H1 (cell line): ENCODE data around the gene SERINC5. TPM values are rescaled to one million over a fixed set of nuclear protein-coding genes. Genes with fewer than 3 reads are reported as not detected.

Experiments used
- CTCF ChIA-PET: fragments of 300-600 bp; sonication (Branson Sonifier 250); formaldehyde crosslinking; loops from one replicate; lab custom pipeline; 2021; ENCODE audit not compliant: partially characterized antibody; lab: Charles Lee
- POLR2A ChIA-PET: fragments of 300-600 bp; sonication (Branson Sonifier 250); formaldehyde crosslinking; loops from one replicate; lab custom pipeline; 2021; ENCODE audit warnings: inconsistent platforms; ENCODE audit not compliant: partially characterized antibody; lab: Charles Lee
- DNase-seq, 2 experiments: peaks; one replicate each; pipeline versions ENCODE4 v3.0.0 to v3.0.0-alpha.2; 2010 to 2022; ENCODE audit warnings: low spot score in 2 of 2, low read depth in 1 of 2, mixed read lengths in 1 of 2
- FAIRE-seq: peaks from 2 replicates; lab custom pipeline; 2011; peaks lifted over from hg19 to GRCh38; lab: Jason Lieb, UNC
- H2AFZ ChIP-seq: 2 replicates; pipeline ENCODE4 v1.8.1; 2012; ENCODE audit warnings: low read length, inconsistent platforms
- H2AK5ac ChIP-seq: 2 replicates; pipeline ENCODE4 v1.6.1; 2013; ENCODE audit warnings: low read depth, low read length
- H2BK120ac ChIP-seq: replicated peaks from 2 replicates; pipeline ENCODE3; 2013; ENCODE audit warnings: low read depth, low read length, inconsistent platforms
- H2BK12ac ChIP-seq: 2 replicates; pipeline ENCODE4 v1.6.1; 2013; ENCODE audit warnings: low read depth, low read length
- H2BK15ac ChIP-seq: 2 replicates; pipeline ENCODE4 v1.6.1; 2013; ENCODE audit warnings: low read length
- H2BK20ac ChIP-seq: 2 replicates; pipeline ENCODE4 v1.6.1; 2013; ENCODE audit warnings: low read length
- H2BK5ac ChIP-seq: 2 replicates; pipeline ENCODE4 v1.6.1; 2013; ENCODE audit warnings: low read depth, low read length
- H3K14ac ChIP-seq: 2 replicates; pipeline ENCODE4 v1.6.1; 2013; ENCODE audit warnings: inconsistent platforms; ENCODE audit not compliant: insufficient read length
- H3K18ac ChIP-seq: 2 replicates; pipeline ENCODE4 v1.6.1; 2013; ENCODE audit warnings: low read length; ENCODE audit errors: extremely low read depth
- H3K23ac ChIP-seq: 2 replicates; pipeline ENCODE4 v1.6.1; 2013; ENCODE audit warnings: inconsistent platforms; ENCODE audit not compliant: insufficient read length
- H3K23me2 ChIP-seq: 2 replicates; pipeline ENCODE4 v1.6.1; 2013; ENCODE audit warnings: low read depth, low read length
- H3K27ac ChIP-seq: 2 replicates; pipeline ENCODE4 v1.6.1; 2011; ENCODE audit warnings: low read depth, low read length, inconsistent platforms
- H3K27me3 ChIP-seq, 4 experiments: replicated peaks in 1 of 4; 1 replicate in 1 of 4; 2 replicates in 3 of 4; pipeline versions ENCODE4 v1.6.1 to v1.8.1; 2011 to 2013; ENCODE audit warnings: low read length in 3 of 4, mild to moderate bottlenecking in 3 of 4, inconsistent platforms in 2 of 4, mixed read lengths in 2 of 4, moderate library complexity in 1 of 4; ENCODE audit not compliant: control insufficient read depth in 3 of 4, insufficient read depth in 3 of 4; ENCODE audit errors: extremely low read depth in 1 of 4
- H3K36me3 ChIP-seq, 4 experiments: 2 replicates each; pipeline versions ENCODE4 v1.6.1 to v1.8.1; 2011 to 2013; ENCODE audit warnings: mild to moderate bottlenecking in 4 of 4, low read length in 3 of 4, moderate library complexity in 2 of 4, control low read depth in 1 of 4, inconsistent platforms in 1 of 4; ENCODE audit not compliant: insufficient read depth in 4 of 4, control insufficient read depth in 2 of 4
- H3K4ac ChIP-seq: replicated peaks from 2 replicates; pipeline ENCODE3; 2013; ENCODE audit warnings: low read length, low read depth, mixed read lengths, inconsistent platforms; ENCODE audit not compliant: insufficient read length
- H3K4me1 ChIP-seq, 4 experiments: replicated peaks in 1 of 4; 1 replicate in 1 of 4; 2 replicates in 3 of 4; pipeline versions ENCODE4 v1.6.1 to v1.8.1; 2011 to 2013; ENCODE audit warnings: low read length in 3 of 4, inconsistent platforms in 2 of 4, mixed read lengths in 1 of 4; ENCODE audit not compliant: insufficient read depth in 4 of 4, control insufficient read depth in 3 of 4
- H3K4me2 ChIP-seq, 2 experiments: 2 replicates each; pipeline versions ENCODE4 v1.6.1 to v1.8.1; 2011 to 2013; ENCODE audit warnings: low read depth in 2 of 2, low read length in 2 of 2, control low read depth in 1 of 2, inconsistent platforms in 1 of 2, mild to moderate bottlenecking in 1 of 2; ENCODE audit not compliant: insufficient read depth in 1 of 2
- H3K4me3 ChIP-seq, 4 experiments: fragments of 200-600, 300-600 bp in 1 of 4; sonication (generic), shearing (Covaris generic), sonication (Bioruptor Twin) in 1 of 4; 2 replicates each; pipeline versions ENCODE4 v1.5.1 to v1.8.1; 2011 to 2016; ENCODE audit warnings: low read length in 4 of 4, low read depth in 3 of 4, control low read depth in 2 of 4, inconsistent platforms in 2 of 4, mild to moderate bottlenecking in 2 of 4, mixed read lengths in 1 of 4, moderate library complexity in 1 of 4; ENCODE audit not compliant: insufficient read depth in 2 of 4; ENCODE audit errors: extremely low read depth in 1 of 4
- H3K56ac ChIP-seq: replicated peaks from 2 replicates; pipeline ENCODE3; 2013; ENCODE audit warnings: low read depth, mild to moderate bottlenecking, mixed read lengths, low read length, inconsistent platforms; ENCODE audit not compliant: insufficient read length
- H3K79me1 ChIP-seq: 2 replicates; pipeline ENCODE4 v1.6.1; 2013; ENCODE audit warnings: low read depth, low read length, control low read depth
- H3K79me2 ChIP-seq, 2 experiments: 2 replicates each; pipeline versions ENCODE4 v1.6.1 to v1.8.1; 2012 to 2013; ENCODE audit warnings: low read length in 2 of 2, mild to moderate bottlenecking in 2 of 2, inconsistent platforms in 1 of 2; ENCODE audit not compliant: insufficient read depth in 2 of 2, control insufficient read depth in 1 of 2
- H3K9ac ChIP-seq, 4 experiments: replicated peaks in 1 of 4; 1 replicate in 1 of 4; 2 replicates in 3 of 4; pipeline versions ENCODE4 v1.6.1 to v1.8.1; 2011 to 2013; ENCODE audit warnings: low read depth in 3 of 4, low read length in 3 of 4, control low read depth in 2 of 4, mild to moderate bottlenecking in 2 of 4, moderate library complexity in 2 of 4, inconsistent platforms in 1 of 4; ENCODE audit errors: extremely low read depth in 1 of 4
- H3K9me3 ChIP-seq, 2 experiments: 2 replicates each; pipeline versions ENCODE4 v1.6.1 to v1.8.1; 2012 to 2013; ENCODE audit warnings: mild to moderate bottlenecking in 2 of 2, moderate library complexity in 2 of 2, control low read depth in 1 of 2, inconsistent platforms in 1 of 2, low read depth in 1 of 2, low read length in 1 of 2, mixed read lengths in 1 of 2; ENCODE audit not compliant: insufficient read depth in 2 of 2
- H4K20me1 ChIP-seq, 2 experiments: replicated peaks in 1 of 2; 2 replicates each; pipeline versions ENCODE3 to v1.8.1; 2011 to 2013; ENCODE audit warnings: inconsistent platforms in 2 of 2, low read length in 2 of 2, mild to moderate bottlenecking in 1 of 2; ENCODE audit not compliant: insufficient read depth in 2 of 2, control insufficient read depth in 1 of 2
- H4K5ac ChIP-seq: 2 replicates; pipeline ENCODE4 v1.6.1; 2013; ENCODE audit warnings: low read length, low read depth, mixed read lengths, inconsistent platforms; ENCODE audit not compliant: insufficient read length
- H4K8ac ChIP-seq: 2 replicates; pipeline ENCODE4 v1.8.0; 2013; ENCODE audit warnings: mild to moderate bottlenecking, moderate library complexity, low read length, inconsistent platforms; ENCODE audit not compliant: insufficient read depth; ENCODE audit errors: extremely low read depth
- H4K91ac ChIP-seq: replicated peaks from 2 replicates; pipeline ENCODE3; 2013; ENCODE audit warnings: low read length, mixed read lengths, inconsistent platforms; ENCODE audit not compliant: insufficient read length
- BCL11A ChIP-seq, 2 experiments: IDR thresholded peaks; one replicate each; pipeline ENCODE4 v1.6.1; 2011; ENCODE audit warnings: low read depth in 2 of 2, low read length in 2 of 2, mild to moderate bottlenecking in 2 of 2
- JUN ChIP-seq: IDR thresholded peaks from 2 replicates; pipeline ENCODE4 v1.6.1; 2011; ENCODE audit warnings: low read depth, mild to moderate bottlenecking, improper control_type of control experiment, low read length
- KDM4A ChIP-seq: IDR thresholded peaks from one replicate; pipeline ENCODE4 v1.7.1; 2012; ENCODE audit warnings: low read depth, mild to moderate bottlenecking, moderate library complexity, low read length, inconsistent platforms; ENCODE audit not compliant: severe bottlenecking
- RNF2 ChIP-seq: fragments of 200-900, 300-1000 bp; sonication (generic); IDR thresholded peaks from 2 replicates; pipeline ENCODE4 v1.7.1; 2016; ENCODE audit warnings: borderline replicate concordance, low read depth, mild to moderate bottlenecking, antibody characterized with exemption, low read length; ENCODE audit not compliant: poor library complexity, severe bottlenecking; ENCODE audit errors: missing control alignments
- SP1 ChIP-seq: IDR thresholded peaks from 2 replicates; pipeline ENCODE4 v1.6.1; 2011; ENCODE audit warnings: low read depth, low read length
- TAF7 ChIP-seq: optimal IDR thresholded peaks from 2 replicates; pipeline ENCODE3; 2011; ENCODE audit warnings: low read depth, mild to moderate bottlenecking, inconsistent platforms, low read length, moderate library complexity, borderline replicate concordance
- WGBS, 2 experiments: shearing (Covaris generic) in 1 of 2; methylation state at CpG; one replicate each; pipeline versions ENCODE4 v1.1.6 to v1.1.7; 2013 to 2015; ENCODE audit warnings: low lambda C conversion rate in 2 of 2, mixed read lengths in 2 of 2, inconsistent platforms in 1 of 2, low coverage in 1 of 2, missing lambda C conversion rate in 1 of 2; ENCODE audit not compliant: insufficient replicate concordance in 2 of 2, insufficient coverage in 1 of 2, insufficient read length in 1 of 2; ENCODE audit errors: extremely low coverage in 1 of 2, missing lambda C conversion rate in 1 of 2; 5-methylcytosine and 5-hydroxymethylcytosine counted together
- polyA plus RNA-seq, 7 experiments: library from polyadenylated mRNA; depleted of rRNA in 3 of 7; stranded (reverse) in 5 of 7; unstranded in 2 of 7; fragments of >200 nt in 5 of 7; fragments of 200-250 nt in 2 of 7; gene quantifications; 1 replicate in 5 of 7; 2 replicates in 1 of 7; 4 replicates in 1 of 7; pipeline versions ENCODE4 v1.2.1 to v1.2.3, GENCODE V29; 2011 to 2013; ENCODE audit warnings: missing spikeins in 2 of 7, mixed read lengths in 2 of 7
- total RNA-seq: library from RNA; stranded (reverse); fragmentation: NEBNext Ultra II Directional; extraction: Animal tissue kit (Norgen Biotek cat#: 25700); gene quantifications from 2 replicates; pipeline ENCODE4 v1.2.1, GENCODE V29; 2021
- TF ChIP-seq, protein P1 (sequence below): IDR thresholded peaks from 2 replicates; pipeline ENCODE4 v1.6.1; 2011; ENCODE audit warnings: low read length, improper control_type of control experiment

SERINC5 gene
- total and polyA plus RNA-seq, 2 of the 8 experiments (the other 6 are each of a cell fraction or from before 2014, with no cell fraction given) = 32.2 to 149 TPM

DNA sequence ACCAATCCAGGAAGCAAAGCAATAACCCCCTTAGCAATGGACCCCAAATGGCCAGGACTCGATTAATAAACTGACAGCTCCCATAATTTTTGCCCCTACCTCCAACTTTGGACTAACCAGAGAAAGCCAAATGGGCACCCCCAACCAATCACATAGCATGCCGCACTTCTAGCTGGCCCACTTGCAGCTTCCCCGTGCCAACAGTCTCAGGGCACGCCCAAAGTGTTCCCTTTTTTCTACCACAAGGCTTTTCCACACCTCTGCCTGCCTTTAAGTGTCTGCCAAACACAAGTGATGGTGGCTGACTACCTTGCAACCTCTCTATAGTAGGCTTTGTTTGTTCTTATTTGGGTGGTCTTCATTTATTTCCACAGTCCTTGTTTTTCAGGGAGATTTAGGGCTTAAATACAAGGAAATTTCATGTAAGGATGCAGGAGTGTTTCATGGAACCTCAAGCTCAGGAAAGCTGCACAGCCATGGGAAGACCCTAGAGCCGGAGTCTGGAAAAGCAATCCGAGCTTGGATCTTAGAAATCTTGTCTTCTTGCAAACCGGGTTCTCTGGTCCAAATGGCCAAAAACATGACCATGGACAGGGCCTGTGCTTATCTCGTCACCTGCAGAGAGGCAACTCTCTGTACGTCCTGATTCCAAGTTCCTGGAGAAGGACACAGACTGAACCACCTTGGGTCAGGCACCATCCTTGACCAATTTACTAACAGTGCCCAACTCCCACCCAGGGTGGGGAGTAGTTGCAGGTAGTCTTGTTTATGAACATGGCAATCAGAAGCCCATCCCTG, 131.5 kb downstream of the SERINC5 start:
- no peak overlapping the region for H2BK120ac ChIP-seq
- no peaks in the 10 kb centered on the region for H4K20me1 ChIP-seq
- FAIRE-seq (no peak), DNase-seq (no peak)
- H3K23me2 ChIP-seq = no peaks in the 10 kb centered on the region
- no peak overlapping the region for H3K9ac ChIP-seq
- no peak overlapping the region for H3K14ac ChIP-seq
- H2BK20ac ChIP-seq = no peak overlapping the region
- TF ChIP-seq SP1 (no peak), TAF7 (no peak), RNF2 (no peak), BCL11A (IDR thresholded peaks at IDR 0.05; ENCODE audit: low read depth in 2 of 2, low read length in 2 of 2) (no peak), KDM4A (no peak), JUN (no peak)
- TF ChIP-seq, protein P1, sequence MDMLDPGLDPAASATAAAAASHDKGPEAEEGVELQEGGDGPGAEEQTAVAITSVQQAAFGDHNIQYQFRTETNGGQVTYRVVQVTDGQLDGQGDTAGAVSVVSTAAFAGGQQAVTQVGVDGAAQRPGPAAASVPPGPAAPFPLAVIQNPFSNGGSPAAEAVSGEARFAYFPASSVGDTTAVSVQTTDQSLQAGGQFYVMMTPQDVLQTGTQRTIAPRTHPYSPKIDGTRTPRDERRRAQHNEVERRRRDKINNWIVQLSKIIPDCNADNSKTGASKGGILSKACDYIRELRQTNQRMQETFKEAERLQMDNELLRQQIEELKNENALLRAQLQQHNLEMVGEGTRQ = no peak
- no peak overlapping the region for H3K27ac ChIP-seq
- POLR2A ChIA-PET = interaction anchor here (1.2 to 1.6 kb wide), 2 partner anchors 9 to 129 kb away, joined by 3 read pairs; no protein-coding TSS in a partner anchor
- H4K91ac ChIP-seq = no peak overlapping the region
- H2AK5ac ChIP-seq = no peak overlapping the region
- H3K27me3 ChIP-seq = peaks cover 0 to 2% (median 0%) of the 10 kb centered on the region in 4 experiments; a peak in 1 of 7 replicates
- H4K5ac ChIP-seq = no peak overlapping the region
- no peak overlapping the region for H2BK5ac ChIP-seq
- no peaks in the 10 kb centered on the region for H3K79me1 ChIP-seq
- H2BK12ac ChIP-seq = no peak overlapping the region
- H3K36me3 ChIP-seq = no peaks in the 10 kb centered on the region; a peak in 1 of 8 replicates
- peaks cover 2 to 5% of the 10 kb centered on the region in 2 experiments; a peak in 3 of 4 replicates for H3K9me3 ChIP-seq
- H3K23ac ChIP-seq = no peak overlapping the region
- no peak overlapping the region for H4K8ac ChIP-seq
- H3K4me1 ChIP-seq = no peaks in the 10 kb centered on the region; a peak in 1 of 7 replicates
- WGBS, 2 experiments = 95% methylated on average over 9 of the region's 9 CpGs; no CpG with 5 or more reads in 1 of the 2 experiments
- no peak overlapping the region for H3K56ac ChIP-seq
- no peaks in the 10 kb centered on the region for H3K79me2 ChIP-seq
- no peak overlapping the region for H3K18ac ChIP-seq
- H2AFZ ChIP-seq = no peak overlapping the region
- H2BK15ac ChIP-seq = no peak overlapping the region
- no peak overlapping the region for H3K4me3 ChIP-seq
- CTCF ChIA-PET = interaction anchor here (1.2 to 1.9 kb wide), 4 partner anchors 18 to 151 kb away, joined by 3 to 9 read pairs (median 4); no protein-coding TSS in a partner anchor
- no peak overlapping the region for H3K4me2 ChIP-seq
- no peak overlapping the region for H3K4ac ChIP-seq
